ENCODE data around the gene PREX1.
"Not testable (repeated sequence)": the region's sequence is repeated elsewhere in the genome, so short reads cannot be mapped to it uniquely, and the experiment has no call there.

PREX1 gene

GRCh38 chr20:48846516-48847492, 19.0 kb upstream of the PREX1 start:
- no peak for DNase-seq

DNA sequence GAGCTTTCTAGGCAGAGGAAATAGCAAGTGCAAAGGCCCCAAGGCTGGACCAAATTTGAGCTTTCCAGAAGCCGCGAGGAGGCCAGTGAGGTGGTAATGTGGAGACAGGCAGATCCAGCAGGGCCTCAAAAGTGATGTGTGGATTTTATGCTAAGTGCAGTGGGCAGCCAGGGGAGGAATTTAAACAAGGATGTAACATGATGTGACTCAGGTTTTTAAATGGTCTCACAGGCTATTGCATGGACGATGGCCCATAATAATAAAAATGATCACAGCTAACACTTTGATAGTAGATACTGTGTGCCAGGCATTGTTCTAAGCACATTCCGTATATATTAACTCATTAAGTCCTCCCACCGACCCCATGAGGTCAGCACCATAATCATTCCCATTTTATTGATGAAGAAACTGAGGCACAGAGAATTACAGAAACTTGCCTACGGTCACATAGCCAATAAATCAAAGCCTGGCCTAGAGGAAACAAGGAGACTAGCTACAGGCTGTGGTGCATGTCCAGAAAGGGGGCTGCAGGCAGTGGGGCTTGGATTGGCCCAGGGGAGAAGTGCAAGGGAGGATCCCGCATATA, 18.0 kb upstream of the PREX1 start:
- DNase-seq, result no peak

DNA sequence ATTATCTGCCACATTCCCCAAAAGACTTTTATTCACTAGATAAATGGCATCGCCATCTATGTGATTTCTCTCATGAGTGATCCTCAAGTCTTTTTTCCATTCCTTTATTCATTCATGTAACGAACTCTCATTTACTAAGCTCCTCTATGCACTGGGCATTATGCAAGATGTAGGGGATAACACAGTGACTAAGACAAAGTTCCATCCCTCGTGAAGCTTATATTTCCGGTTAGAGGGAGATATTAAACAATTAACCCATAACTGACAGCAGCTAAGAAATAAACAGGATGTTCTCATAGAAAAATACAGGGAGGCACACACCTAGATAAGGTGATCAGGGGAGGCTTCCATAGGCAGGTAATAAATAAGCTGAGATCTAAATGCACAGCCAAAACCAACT, 17.2 kb upstream of the PREX1 start:
- DNase-seq, result no peak

DNA sequence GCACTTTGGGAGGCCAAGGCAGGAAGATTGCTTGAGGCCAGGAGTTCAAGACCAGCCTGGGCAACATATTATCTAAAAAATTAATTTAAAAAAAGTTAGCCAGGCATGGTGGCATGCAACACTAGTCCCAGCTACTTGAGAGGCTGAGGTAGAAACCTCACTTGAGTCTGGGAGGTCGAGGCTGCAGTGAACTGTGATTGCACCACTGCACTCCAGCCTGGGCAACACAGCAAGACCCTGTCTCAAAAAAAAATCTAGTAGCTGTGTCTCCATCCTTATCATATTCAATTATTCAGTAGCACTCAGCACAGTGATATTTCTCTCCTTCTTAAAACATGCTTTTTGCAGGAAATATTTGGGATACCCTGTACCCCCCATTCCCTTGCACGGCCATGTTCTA, 16.1 kb upstream of the PREX1 start:
- not testable (repeated sequence) for DNase-seq

GRCh38 chr20:48843057-48843806, 15.4 kb upstream of the PREX1 start:
- no peak for DNase-seq

DNA sequence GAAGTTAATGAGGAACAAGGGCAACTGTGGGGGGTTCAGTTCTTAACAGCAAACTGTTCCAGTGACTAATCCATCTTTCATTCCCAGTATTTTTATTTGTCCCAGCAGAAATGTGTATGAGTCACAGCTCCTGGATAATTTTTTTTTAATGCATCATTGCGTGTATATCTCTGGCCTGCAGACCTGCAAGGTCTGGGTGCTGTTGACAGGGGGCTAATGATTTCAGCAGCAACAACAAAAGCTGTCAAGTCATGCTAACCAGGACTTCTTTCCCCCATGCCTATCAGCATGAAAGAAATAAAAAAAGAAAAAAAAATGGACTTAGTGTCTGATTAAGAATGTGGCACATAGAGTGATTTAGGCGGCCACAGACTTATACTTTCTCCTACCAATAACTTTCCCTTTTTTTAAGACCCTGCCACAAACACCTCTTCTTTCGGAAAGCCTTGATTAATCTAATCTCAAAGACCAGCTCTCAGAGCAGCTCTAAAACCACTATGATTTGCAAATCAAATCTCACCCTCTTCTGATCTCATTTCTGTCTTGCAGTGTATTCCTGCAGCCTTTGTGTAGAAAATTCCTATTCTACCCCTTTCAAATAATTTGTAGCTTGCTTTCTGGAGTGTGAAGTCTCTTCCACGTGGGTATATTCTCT, 14.2 kb upstream of the PREX1 start:
- DNase-seq, result no peak

GRCh38 chr20:48841196-48841874, 13.5 kb upstream of the PREX1 start:
- no peak for DNase-seq

DNA sequence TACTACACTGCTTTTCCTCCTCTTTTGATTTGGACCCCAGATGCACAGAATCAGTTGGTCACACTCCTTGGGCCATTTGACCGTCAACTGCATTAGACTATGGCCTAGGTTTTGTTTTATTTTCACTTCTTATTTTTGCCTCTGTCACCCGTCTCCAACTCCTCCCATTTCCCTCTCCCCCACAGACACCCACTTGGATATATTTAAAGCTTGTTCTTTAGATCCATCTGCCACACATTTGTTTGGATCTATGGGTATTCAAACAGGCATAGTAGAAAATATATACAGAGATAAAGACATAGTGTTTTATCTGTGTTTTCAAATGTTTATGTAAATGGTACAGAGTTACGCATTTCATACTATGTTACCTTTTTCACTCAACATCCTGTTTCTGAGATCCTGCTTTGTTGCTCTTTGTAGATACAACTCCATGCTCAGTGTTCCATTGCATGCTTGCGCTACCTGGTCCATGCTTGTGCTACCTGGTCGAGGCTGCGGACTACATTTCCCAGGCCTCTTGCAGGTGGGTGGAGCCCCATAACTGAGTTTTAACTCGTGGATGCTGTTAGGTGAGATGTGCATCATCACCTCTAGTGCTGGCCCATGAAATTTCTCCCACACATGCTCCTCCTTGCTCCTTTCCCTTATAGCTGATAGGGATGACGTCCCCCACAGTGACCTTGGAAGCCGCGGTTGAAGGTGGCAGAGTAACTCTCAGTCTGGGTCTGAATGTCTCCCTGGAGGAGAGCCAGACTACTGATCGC, 11.5 kb upstream of the PREX1 start:
- no peak for DNase-seq

GRCh38 chr20:48837014-48837413, 9.2 kb upstream of the PREX1 start:
- no peak for DNase-seq

DNA sequence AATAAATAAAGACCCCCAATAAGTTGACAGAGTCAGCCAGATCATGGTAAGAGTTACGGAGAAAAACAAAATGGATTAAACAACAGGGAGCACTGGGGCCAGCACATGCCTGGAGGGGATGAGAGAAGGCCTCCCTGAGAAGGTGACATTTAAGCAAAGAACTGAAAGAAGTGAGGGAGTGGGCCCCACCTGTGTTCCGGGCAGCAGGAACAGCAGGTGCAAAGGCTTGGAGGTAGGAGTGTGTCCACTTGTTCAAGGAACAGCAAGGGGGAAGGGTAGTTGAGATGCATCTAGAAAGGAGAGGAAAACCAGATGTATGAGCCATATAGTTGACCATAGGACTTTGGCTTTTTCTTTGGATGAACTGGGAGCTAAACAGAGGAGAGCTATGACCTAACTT, 7.6 kb upstream of the PREX1 start:
- no peak for DNase-seq

GRCh38 chr20:48834278-48834677, 6.5 kb upstream of the PREX1 start:
- no peak for DNase-seq

GRCh38 chr20:48832405-48832730, 4.6 kb upstream of the PREX1 start:
- DNase-seq, result no peak

GRCh38 chr20:48831718-48832404, 4.1 kb upstream of the PREX1 start:
- DNase-seq, result no peak

- no peak for DNase-seq
Measured at GRCh38 chr20:48830826-48831318, 3.1 kb upstream of the PREX1 start.

DNA sequence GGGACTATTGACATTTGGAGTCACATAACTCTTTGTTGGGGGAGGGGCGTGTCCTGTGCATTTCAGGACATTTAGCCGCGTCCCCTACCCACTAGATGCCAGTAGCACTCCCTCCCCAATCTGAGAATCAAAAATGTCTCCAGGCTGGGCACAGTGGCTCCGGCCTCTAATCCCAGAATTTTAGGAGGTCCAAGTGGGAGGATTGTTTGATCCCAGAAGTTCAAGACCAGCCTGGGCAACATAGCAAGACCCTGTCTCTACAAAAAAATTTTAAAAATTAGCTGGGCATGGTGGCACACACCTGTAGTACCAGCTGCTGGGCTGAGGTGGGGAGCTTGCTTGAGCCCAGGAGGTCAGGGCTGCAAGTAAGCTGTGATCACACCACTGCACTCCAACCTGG, 2.1 kb upstream of the PREX1 start:
- DNase-seq, result no peak

DNA sequence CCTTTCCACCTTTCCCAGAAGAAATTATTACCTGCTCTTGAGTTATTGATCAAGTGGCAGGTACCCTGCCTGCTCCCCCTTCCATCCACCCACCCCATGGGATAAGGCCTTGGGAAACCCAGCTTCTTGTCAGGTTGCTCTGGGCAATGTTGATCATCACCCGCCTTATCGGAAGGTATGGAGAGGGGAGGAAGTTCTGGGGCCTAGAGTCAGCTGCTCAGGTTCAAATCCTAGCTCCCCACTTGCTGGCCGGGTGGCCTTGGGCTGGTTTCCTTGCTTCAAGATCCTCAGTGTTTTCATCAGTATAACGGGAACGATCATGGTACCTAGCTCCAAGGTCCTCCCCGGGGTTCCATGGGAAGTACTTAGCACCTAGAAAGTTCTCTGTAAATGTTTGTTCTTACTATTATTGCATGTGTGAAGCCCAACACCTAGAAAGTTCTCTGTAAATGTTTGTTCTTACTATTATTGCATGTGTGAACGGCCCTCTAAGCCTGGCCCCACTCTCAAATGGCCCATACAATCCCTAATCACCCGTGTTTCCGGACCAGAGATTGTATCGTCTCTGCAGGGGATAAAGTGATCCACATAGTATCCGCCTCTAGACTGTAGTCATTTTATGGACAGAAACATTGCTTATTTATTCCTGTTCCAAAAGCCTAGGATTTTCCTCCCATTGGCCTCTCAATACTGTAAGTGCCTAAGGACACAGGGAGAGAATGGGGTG, 1.1 kb upstream of the PREX1 start:
- DNase-seq, result no peak

DNA sequence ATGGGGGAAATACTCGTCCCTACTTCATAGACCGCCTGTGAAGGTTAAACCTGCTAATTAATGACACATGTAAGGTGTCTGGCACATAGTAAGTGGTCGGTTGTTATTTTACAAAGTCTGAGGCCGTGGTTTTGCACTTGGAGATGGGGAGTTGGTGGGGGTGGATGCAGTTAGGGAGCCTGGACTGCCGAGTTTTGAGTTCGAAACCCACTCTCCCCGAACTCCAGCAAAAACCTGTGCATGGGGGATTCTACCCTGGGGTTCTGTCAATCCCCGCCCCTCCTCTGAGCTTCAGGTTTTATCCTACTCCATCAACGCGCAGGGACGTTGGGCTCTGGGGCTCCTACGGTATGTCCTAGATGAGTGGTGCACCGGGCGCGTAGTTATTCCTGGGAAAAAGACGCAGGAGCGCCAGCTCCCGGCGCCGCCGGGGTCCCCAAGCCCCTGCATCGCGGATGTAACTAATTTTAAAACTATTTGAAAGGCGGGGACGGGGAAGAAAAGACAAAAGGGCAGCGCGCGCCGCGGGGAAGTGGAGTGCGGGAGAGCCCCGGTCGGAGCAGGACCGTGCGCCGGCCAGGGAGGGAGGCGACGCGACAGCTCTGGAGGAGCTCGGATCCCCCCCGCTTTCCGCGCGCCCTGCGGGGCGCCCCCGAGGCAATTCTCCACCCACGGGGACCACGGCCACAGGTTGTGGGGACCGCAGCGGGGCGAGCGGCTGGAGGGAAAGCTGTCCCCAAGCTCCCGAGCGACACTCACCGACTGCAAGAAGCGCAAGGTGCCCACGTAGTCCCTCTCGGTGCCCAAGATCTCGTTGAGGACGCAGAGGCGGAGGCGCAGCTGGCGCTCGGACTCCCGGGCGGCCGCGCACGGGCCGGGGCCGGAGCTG, 672 bp downstream of the PREX1 start:
- no peak for DNase-seq

DNA sequence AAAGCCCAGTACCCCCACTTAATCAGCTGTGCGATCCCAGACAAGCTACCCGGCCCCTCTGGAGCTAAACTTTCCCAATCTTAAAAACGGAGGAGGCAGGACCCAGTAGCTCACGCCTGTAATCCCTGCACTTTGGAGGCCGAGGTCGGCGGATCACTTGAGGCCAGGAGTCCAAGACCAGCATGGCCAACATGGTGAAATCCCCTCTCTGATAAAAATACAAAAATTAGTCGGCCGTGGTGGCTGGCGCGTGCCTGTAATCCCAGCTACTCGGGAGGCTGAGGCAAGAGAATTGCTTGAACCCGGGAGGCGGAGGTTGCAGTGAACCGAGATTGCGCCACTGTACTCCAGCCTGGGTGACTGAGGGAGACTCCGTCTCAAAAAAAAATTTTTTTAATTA, 1.3 kb downstream of the PREX1 start:
- not testable (repeated sequence) for DNase-seq

DNA sequence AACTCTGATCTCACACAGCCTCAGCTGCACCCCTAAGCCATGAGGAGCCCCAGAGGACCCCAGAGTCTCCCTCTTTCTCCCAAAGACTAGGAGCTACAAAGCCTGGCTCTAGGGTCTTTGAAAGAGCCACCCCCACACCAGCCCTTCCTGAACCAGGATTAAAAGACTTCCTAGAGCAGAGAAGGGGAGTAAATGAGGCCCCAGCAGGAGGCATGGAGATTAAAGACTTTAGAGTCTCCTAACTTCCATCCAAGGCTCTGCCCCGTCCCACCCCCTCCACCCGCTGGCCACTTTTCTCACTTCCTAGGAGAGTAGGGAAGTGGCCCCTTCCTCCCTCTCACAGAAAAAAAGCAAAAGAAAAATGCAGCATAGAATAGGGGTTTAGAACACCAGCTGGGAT, 1.7 kb downstream of the PREX1 start:
- DNase-seq, result no peak

Measured in NCI-H510A treated with DMSO at 0.1 percent for 48 hours (cell line).